Stromal cell of bone marrow (primary cell): ENCODE measurements around the gene SLITRK2.

Experiments
- DNase-seq: peaks from one replicate; pipeline ENCODE4 v3.0.0-alpha.2; 2012; ENCODE audit warnings: low read depth

SLITRK2 gene

GRCh38 chrX:145853181-145853580, 35.6 kb downstream of the SLITRK2 start:
- no peak for DNase-seq

GRCh38 chrX:145856181-145856580, 38.6 kb downstream of the SLITRK2 start:
- DNase-seq: no peak

GRCh38 chrX:145861818-145862217, 44.2 kb downstream of the SLITRK2 start:
- no peak for DNase-seq

- no peak for DNase-seq
These were observed 47.5 kb downstream of the SLITRK2 start for GRCh38 chrX:145865082-145865481.
